CD14-positive monocyte (primary cell): ENCODE data around the gene PSEN1. TPM values are rescaled to one million over a fixed set of nuclear protein-coding genes. Genes with fewer than 3 reads are reported as not detected.

Source experiments
- DNase-seq, 3 donors: peaks; one replicate each; pipeline ENCODE4 v3.0.0-alpha.2; 2011 to 2022
- H2AFZ ChIP-seq: 2 replicates; pipeline ENCODE4 v1.6.0; 2012; ENCODE audit warnings: mild to moderate bottlenecking, low read depth, low read length, inconsistent platforms; ENCODE audit not compliant: insufficient read depth, poor library complexity, severe bottlenecking
- H3K27ac ChIP-seq, 2 donors: 1 replicate in 1 of 2; 2 replicates in 1 of 2; pipeline ENCODE4 v1.5.1; 2012 to 2013; ENCODE audit warnings: low read length in 2 of 2, control low read depth in 1 of 2, inconsistent platforms in 1 of 2, low read depth in 1 of 2, mild to moderate bottlenecking in 1 of 2
- H3K27me3 ChIP-seq, 2 donors: one replicate each; pipeline versions ENCODE4 v1.6.0 to v1.6.1; 2011 to 2013; ENCODE audit warnings: low read length in 2 of 2; ENCODE audit not compliant: control insufficient read depth in 2 of 2, insufficient read depth in 2 of 2
- H3K36me3 ChIP-seq, 2 donors: replicated peaks in 1 of 2; 1 replicate in 1 of 2; 2 replicates in 1 of 2; pipeline versions ENCODE4 v1.5.1 to v1.6.1; 2012 to 2013; ENCODE audit warnings: low read length in 2 of 2, control low read depth in 1 of 2, inconsistent platforms in 1 of 2, mild to moderate bottlenecking in 1 of 2; ENCODE audit not compliant: insufficient read depth in 2 of 2, control insufficient read depth in 1 of 2
- H3K4me1 ChIP-seq, 2 donors: 1 replicate in 1 of 2; 2 replicates in 1 of 2; pipeline versions ENCODE4 v1.5.1 to v1.6.1; 2012 to 2013; ENCODE audit warnings: low read length in 2 of 2, control low read depth in 1 of 2, inconsistent platforms in 1 of 2, mild to moderate bottlenecking in 1 of 2, moderate library complexity in 1 of 2; ENCODE audit not compliant: insufficient read depth in 2 of 2, control insufficient read depth in 1 of 2
- H3K4me2 ChIP-seq: replicated peaks from 2 replicates; pipeline ENCODE3; 2012; ENCODE audit warnings: low read length, moderate library complexity, mild to moderate bottlenecking; ENCODE audit not compliant: poor library complexity, severe bottlenecking; ENCODE audit errors: extremely low read depth
- H3K4me3 ChIP-seq, 3 experiments: fragments of 200-600 bp in 1 of 3; sonication (generic) in 1 of 3; replicated peaks in 1 of 3; 1 replicate in 2 of 3; 2 replicates in 1 of 3; pipeline ENCODE4 v1.5.1; 2011 to 2013; ENCODE audit warnings: low read length in 3 of 3, mild to moderate bottlenecking in 3 of 3, control low read depth in 2 of 3, low read depth in 2 of 3, inconsistent platforms in 1 of 3, moderate library complexity in 1 of 3
- H3K79me2 ChIP-seq: 2 replicates; pipeline ENCODE4 v1.6.0; 2012; ENCODE audit warnings: mild to moderate bottlenecking, control low read depth, inconsistent platforms, low read length, moderate library complexity; ENCODE audit not compliant: insufficient read depth
- H3K9ac ChIP-seq: 2 replicates; pipeline ENCODE4 v1.6.0; 2017; ENCODE audit warnings: low read length, mild to moderate bottlenecking; ENCODE audit not compliant: insufficient read depth, poor library complexity, severe bottlenecking
- H3K9me3 ChIP-seq, 2 donors: replicated peaks in 1 of 2; 1 replicate in 1 of 2; 2 replicates in 1 of 2; pipeline versions ENCODE4 v1.5.1 to v1.6.1; 2012 to 2013; ENCODE audit warnings: low read length in 2 of 2, control low read depth in 1 of 2; ENCODE audit not compliant: control insufficient read depth in 1 of 2, insufficient read depth in 1 of 2
- H4K20me1 ChIP-seq: 2 replicates; pipeline ENCODE4 v1.6.0; 2012; ENCODE audit warnings: mild to moderate bottlenecking, low read length, control low read depth, moderate library complexity; ENCODE audit not compliant: insufficient read depth
- H3K27ac Mint-ChIP-seq, 7 donors: one replicate each; pipeline ENCODE4 v1.8.0; 2020; ENCODE audit warnings: mild to moderate bottlenecking in 7 of 7, mixed read lengths in 7 of 7, moderate library complexity in 6 of 7, inconsistent platforms in 2 of 7
- H3K27me3 Mint-ChIP-seq, 3 donors: one replicate each; pipeline ENCODE4 v1.8.0; 2021 to 2022; ENCODE audit warnings: low read depth in 3 of 3, mild to moderate bottlenecking in 3 of 3, mixed read lengths in 3 of 3, moderate library complexity in 3 of 3, inconsistent platforms in 1 of 3
- H3K36me3 Mint-ChIP-seq, 2 donors: one replicate each; pipeline ENCODE4 v1.8.0; 2020; ENCODE audit warnings: mixed read lengths in 2 of 2, inconsistent platforms in 1 of 2, mild to moderate bottlenecking in 1 of 2
- H3K4me1 Mint-ChIP-seq: one replicate; pipeline ENCODE4 v1.8.0; 2020; ENCODE audit warnings: mild to moderate bottlenecking, mixed read lengths
- H3K4me3 Mint-ChIP-seq, 2 donors: one replicate each; pipeline ENCODE4 v1.8.0; 2020; ENCODE audit warnings: mild to moderate bottlenecking in 2 of 2, mixed read lengths in 2 of 2, moderate library complexity in 1 of 2
- H3K9me3 Mint-ChIP-seq, 7 donors: one replicate each; pipeline ENCODE4 v1.8.0; 2020 to 2022; ENCODE audit warnings: mixed read lengths in 7 of 7, mild to moderate bottlenecking in 6 of 7, moderate library complexity in 6 of 7, inconsistent platforms in 2 of 7
- CTCF ChIP-seq: fragments of 200-600 bp; IDR thresholded peaks from one replicate; pipeline ENCODE4 v1.8.0; 2022; ENCODE audit warnings: antibody characterized with exemption, mild to moderate bottlenecking
- WGBS: methylation state at CpG from one replicate; pipeline ENCODE4 v1.1.5; 2013; ENCODE audit warnings: missing lambda C conversion rate; ENCODE audit not compliant: insufficient coverage; 5-methylcytosine and 5-hydroxymethylcytosine counted together
- intact Hi-C, 2 donors: fragments of 100-400 bp; cut with micrococcal nuclease; formaldehyde crosslinking; loops; one replicate each; pipeline versions ENCODE4 v1.15.0 to v1.15.1; 2023
- polyA plus RNA-seq, 3 donors: library from polyadenylated mRNA; depleted of rRNA in 1 of 3; unstranded in 2 of 3; stranded (reverse) in 1 of 3; fragments of 300-500 nt in 2 of 3; fragments of >200 nt in 1 of 3; fragmentation: Illumina TruSeq in 2 of 3; gene quantifications; 1 replicate in 2 of 3; 2 replicates in 1 of 3; pipeline ENCODE4 v1.2.3, GENCODE V29; 2012 to 2021

The PSEN1 gene
- polyA plus RNA-seq, 3 donors, result 42.4 to 130 (median 85.6) TPM

DNA sequence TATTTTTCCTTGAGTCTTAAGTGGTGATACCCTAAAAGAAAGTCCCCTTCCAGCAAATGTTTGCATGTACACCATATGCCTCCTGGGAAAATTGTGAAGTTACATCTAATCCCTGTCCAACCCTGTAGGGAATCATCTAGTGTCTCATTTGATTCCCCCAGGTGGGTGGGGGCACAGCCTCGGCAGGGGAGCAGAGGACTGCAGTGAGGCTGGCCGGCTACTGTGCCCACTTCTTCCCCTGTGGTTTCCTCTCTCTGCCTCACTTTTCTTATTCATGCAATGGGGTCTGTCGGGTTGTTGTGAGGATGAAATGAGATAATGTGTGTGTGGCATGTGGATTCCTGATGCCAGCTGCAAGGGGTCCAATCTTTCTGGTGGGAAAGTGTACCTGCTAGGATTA lies 107.0 kb downstream of the PSEN1 start:
- Mint-ChIP-seq H3K4me1 (peaks cover 68% of the 10 kb centered on the region), H3K9me3 (peaks cover 0 to 6% (median 2%) of the 10 kb centered on the region in 7 donors), H3K27ac (no peak overlapping the region), H3K36me3 (peaks cover 3 to 11% of the 10 kb centered on the region in 2 donors), H3K4me3 (peak overlapping the region in 1 of 2 donors; percentile 48), H3K27me3 (peaks cover 44 to 53% (median 51%) of the 10 kb centered on the region in 3 donors)
- Histone ChIP-seq H3K9ac (no peak overlapping the region), H3K4me3 (no peak overlapping the region), H4K20me1 (no peaks in the 10 kb centered on the region), H3K27ac (no peak overlapping the region), H3K36me3 (no peaks in the 10 kb centered on the region), H3K27me3 (peaks cover 18 to 42% of the 10 kb centered on the region in 2 donors), H2AFZ (no peak overlapping the region), H3K4me1 (peaks cover 46 to 87% of the 10 kb centered on the region in 2 donors), H3K4me2 (no peak overlapping the region), H3K9me3 (peaks cover 0 to 5% of the 10 kb centered on the region in 2 donors), H3K79me2 (no peaks in the 10 kb centered on the region)
- intact Hi-C loops, result no loop called here
- WGBS, result no CpG with 5 or more reads among the region's 3 CpGs
- no peak for DNase-seq
- TF ChIP-seq CTCF, result no peak

DNA sequence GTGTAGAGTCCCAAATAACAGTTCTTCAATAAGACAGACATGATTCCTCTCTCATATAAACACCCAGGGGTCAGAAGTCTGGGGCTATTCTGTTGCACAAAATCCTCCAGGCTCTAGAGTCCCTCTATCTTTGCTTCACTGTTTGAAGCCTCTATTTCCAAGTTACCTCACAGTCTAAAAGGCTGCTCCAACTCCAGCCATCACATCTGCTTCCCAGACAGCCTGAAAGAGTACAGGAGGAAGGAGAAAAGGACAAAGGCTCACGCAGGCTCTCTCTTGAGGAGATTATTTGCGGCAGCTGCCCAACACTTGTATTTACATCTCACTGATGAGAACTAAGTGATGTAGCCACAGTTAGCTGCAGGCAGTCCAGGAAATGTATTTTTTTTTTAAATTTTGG lies 107.4 kb downstream of the PSEN1 start:
- H3K27me3 Mint-ChIP-seq, result peaks cover 40 to 49% (median 47%) of the 10 kb centered on the region in 3 donors
- H3K36me3 Mint-ChIP-seq, result peaks cover 3 to 8% of the 10 kb centered on the region in 2 donors
- H2AFZ ChIP-seq, result no peak overlapping the region
- H3K9ac ChIP-seq, result no peak overlapping the region
- DNase-seq, result no peak
- H3K4me3 Mint-ChIP-seq, result peak overlapping the region in 1 of 2 donors; percentile 48
- H3K4me2 ChIP-seq, result no peak overlapping the region
- H3K27ac Mint-ChIP-seq, result peak overlapping the region in 2 of 7 donors; percentile 13 to 41
- no peak overlapping the region for H3K27ac ChIP-seq
- intact Hi-C loops, result no loop called here
- peaks cover 0 to 3% of the 10 kb centered on the region in 2 donors for H3K9me3 ChIP-seq
- peaks cover 14 to 38% of the 10 kb centered on the region in 2 donors for H3K27me3 ChIP-seq
- no peaks in the 10 kb centered on the region for H3K79me2 ChIP-seq
- H3K4me3 ChIP-seq, result no peak overlapping the region
- peaks cover 64% of the 10 kb centered on the region for H3K4me1 Mint-ChIP-seq
- no CpG with 5 or more reads among the region's 2 CpGs for WGBS
- no peak for TF ChIP-seq CTCF
- peaks cover 0 to 6% (median 2%) of the 10 kb centered on the region in 7 donors for H3K9me3 Mint-ChIP-seq
- peaks cover 44 to 83% of the 10 kb centered on the region in 2 donors for H3K4me1 ChIP-seq
- H4K20me1 ChIP-seq, result no peaks in the 10 kb centered on the region
- H3K36me3 ChIP-seq, result no peaks in the 10 kb centered on the region
